AG04450 (cell line): ENCODE data around the gene HELLS. TPM values are rescaled to one million over a fixed set of nuclear protein-coding genes. Genes with fewer than 3 reads are reported as not detected.

Experiments used
- CTCF ChIA-PET: fragments of 300-600, 350-600 bp; formaldehyde crosslinking; extraction: SDS; loops from one replicate; lab custom pipeline; 2022; ENCODE audit warnings: antibody characterized with exemption, inconsistent platforms; lab: Charles Lee
- POLR2A ChIA-PET: fragments of 350-600 bp; formaldehyde crosslinking; extraction: SDS; loops from one replicate; lab custom pipeline; 2021; ENCODE audit warnings: antibody characterized with exemption, inconsistent platforms; lab: Yijun Ruan, JAX
- DNase-seq: peaks from one replicate; pipeline ENCODE4 v3.0.0-alpha.2; 2011; ENCODE audit warnings: low read depth, low spot score
- H3K27ac ChIP-seq: one replicate; pipeline ENCODE4 v1.5.1; 2012; ENCODE audit warnings: low read depth, low read length, control low read depth
- H3K27me3 ChIP-seq: one replicate; pipeline ENCODE4 v1.6.0; 2012; ENCODE audit warnings: low read length; ENCODE audit not compliant: control insufficient read depth, insufficient read depth
- H3K4me3 ChIP-seq: 2 replicates; pipeline ENCODE4 v1.5.1; 2011; ENCODE audit warnings: mild to moderate bottlenecking, low read depth, low read length, control low read depth
- H3K9me3 ChIP-seq: 2 replicates; pipeline ENCODE4 v1.5.1; 2012; ENCODE audit warnings: low read length; ENCODE audit not compliant: control insufficient read depth, insufficient read depth
- CTCF ChIP-seq: IDR thresholded peaks from 2 replicates; pipeline ENCODE4 v1.5.1; 2011; ENCODE audit warnings: low read depth, low read length, control low read depth, inconsistent platforms
- polyA plus RNA-seq: library from polyadenylated mRNA; depleted of rRNA; stranded (reverse); fragments of >200 nt; gene quantifications from 2 replicates; pipeline ENCODE4 v1.2.3, GENCODE V29; 2011

Gene HELLS
- polyA plus RNA-seq, 1 experiment, result 10.0 TPM

- no peak for TF ChIP-seq CTCF
- no peak overlapping the region for H3K27ac ChIP-seq
- no peaks in the 10 kb centered on the region for H3K9me3 ChIP-seq
- H3K27me3 ChIP-seq, result no peaks in the 10 kb centered on the region
- no peak for DNase-seq
- H3K4me3 ChIP-seq, result no peak overlapping the region
- ChIA-PET POLR2A (no interaction called here), CTCF (no interaction called here)
These were observed 61.5 kb downstream of the HELLS start for GRCh38 chr10:94607111-94607510.

DNA sequence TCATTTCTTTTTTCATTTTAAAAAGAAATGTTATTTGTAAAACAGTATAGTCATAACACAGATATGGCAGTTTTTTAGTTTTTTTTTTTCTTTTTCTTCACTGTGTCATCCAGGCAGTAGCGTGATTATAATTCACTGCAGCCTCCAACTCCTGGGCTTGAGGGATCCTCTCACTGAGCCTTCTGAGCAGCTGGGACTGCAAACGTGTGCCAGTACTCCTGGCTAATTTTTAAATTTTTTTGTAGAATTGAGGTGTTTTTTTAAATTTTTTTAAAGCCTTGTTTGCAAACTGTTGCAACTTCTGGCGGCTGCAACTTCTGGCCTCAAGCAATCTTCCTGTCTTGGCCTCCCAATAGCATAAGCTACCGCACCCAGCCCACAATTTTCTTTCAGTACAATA lies 63.0 kb downstream of the HELLS start:
- ChIA-PET CTCF (interaction anchor here (0.6 to 0.7 kb wide), 3 partner anchors 33 to 538 kb away, joined by 4 to 12 read pairs (median 8); no protein-coding TSS in a partner anchor), POLR2A (no interaction called here)
- H3K4me3 ChIP-seq, result no peak overlapping the region
- TF ChIP-seq CTCF, result no peak
- DNase-seq, result no peak
- no peak overlapping the region for H3K27ac ChIP-seq
- H3K9me3 ChIP-seq, result no peaks in the 10 kb centered on the region
- no peaks in the 10 kb centered on the region for H3K27me3 ChIP-seq

- ChIA-PET CTCF (no interaction called here), POLR2A (no interaction called here)
- no peak for TF ChIP-seq CTCF
- no peak overlapping the region for H3K27ac ChIP-seq
- no peak overlapping the region for H3K4me3 ChIP-seq
- H3K9me3 ChIP-seq, result no peaks in the 10 kb centered on the region
- DNase-seq, result no peak
- no peaks in the 10 kb centered on the region for H3K27me3 ChIP-seq
These were observed 69.0 kb downstream of the HELLS start for GRCh38 chr10:94614558-94614957.

- POLR2A ChIA-PET, result no interaction called here
- no peak for TF ChIP-seq CTCF
These were observed 71.9 kb downstream of the HELLS start for GRCh38 chr10:94617389-94617944.

DNA sequence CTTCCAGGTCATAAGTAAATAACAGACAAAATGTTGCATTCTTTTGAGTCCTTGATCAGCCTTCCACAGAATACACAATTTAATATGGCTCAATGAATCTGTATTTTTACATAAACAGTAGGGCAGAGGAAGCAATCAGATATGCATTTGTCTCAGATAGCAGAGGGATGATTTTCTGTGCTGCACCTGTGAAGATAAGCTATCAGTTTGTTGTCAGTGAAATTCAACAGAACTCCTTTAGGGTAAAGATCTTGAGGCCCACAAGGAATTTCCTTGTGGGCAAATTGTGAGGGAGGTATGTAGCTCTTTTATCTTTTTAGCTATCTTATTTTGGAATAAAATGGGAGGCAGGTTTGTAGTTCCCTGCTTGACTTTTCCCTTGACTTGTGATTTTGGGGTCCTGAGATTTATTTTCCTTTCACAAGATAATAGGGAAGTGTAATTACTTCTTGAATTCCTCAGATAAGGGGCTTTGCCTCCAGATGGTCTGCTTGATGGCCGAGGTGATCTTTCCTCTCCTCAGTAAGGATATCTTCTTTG lies 77.1 kb downstream of the HELLS start:
- Histone ChIP-seq H3K9me3 (no peaks in the 10 kb centered on the region), H3K27ac (no peak overlapping the region), H3K4me3 (no peak overlapping the region), H3K27me3 (no peaks in the 10 kb centered on the region)
- TF ChIP-seq CTCF, result no peak
- CTCF ChIA-PET, result no interaction called here
- POLR2A ChIA-PET, result no interaction called here
- no peak for DNase-seq

More at GRCh38 chr10:94617389-94617944, 71.9 kb downstream of the HELLS start:
- H3K27me3 ChIP-seq, result no peaks in the 10 kb centered on the region
- H3K27ac ChIP-seq, result no peak overlapping the region
- CTCF ChIA-PET, result no interaction called here
- H3K9me3 ChIP-seq, result no peaks in the 10 kb centered on the region
- H3K4me3 ChIP-seq, result no peak overlapping the region
- no peak for DNase-seq
